ENCODE results near the gene MED20. TPM values are rescaled to one million over a fixed set of nuclear protein-coding genes. Genes with fewer than 3 reads are reported as not detected.

Gene MED20
- 37.6 TPM for polyA plus RNA-seq (2013, experiment 1 of 4)
- 36.0 TPM for polyA plus RNA-seq (2013, experiment 2 of 4)
- 28.5 TPM for polyA plus RNA-seq (2013, experiment 3 of 4)
- 28.1 TPM for polyA plus RNA-seq (2013, experiment 4 of 4)

- no peaks in the 10 kb centered on the region for H3K27me3 ChIP-seq (ENCODE audit: control insufficient read depth, insufficient read depth, low read length, poor library complexity, severe bottlenecking)
- H3K4me1 ChIP-seq (ENCODE audit: control insufficient read depth, insufficient read depth, low read length) = peaks cover 16% of the 10 kb centered on the region
- H3K27ac ChIP-seq (ENCODE audit: insufficient read depth, low read depth, low read length, poor library complexity, severe bottlenecking) = peak within 1 kb of the TSS; percentile 96
- H3K4me3 ChIP-seq (ENCODE audit: insufficient read depth, low read depth, low read length) = peak within 1 kb of the TSS; percentile 87
- H3K36me3 ChIP-seq (ENCODE audit: control insufficient read depth, insufficient read depth, low read length) = peaks cover 7% of the 10 kb centered on the region
- no peaks in the 10 kb centered on the region for H3K9me3 ChIP-seq (ENCODE audit: control insufficient read depth, low read length)
- 0% methylated on average over 55 of the region's 55 CpGs for WGBS, 2 experiments
These were observed at the start of gene MED20, which contains the start of gene BYSL for GRCh38 chr6:41920921-41921711. Gene MED20 (minus strand): TSS chr6:41921139. CDS start chr6:41921018, 121 bp downstream. Gene BYSL (plus strand): TSS chr6:41921499. CDS start chr6:41921563, 64 bp downstream.

GRCh38 chr6:41970436-41970846 lies 49.5 kb upstream of the MED20 start:
- H3K27me3 ChIP-seq (ENCODE audit: control insufficient read depth, insufficient read depth, low read length, poor library complexity, severe bottlenecking) = no peaks in the 10 kb centered on the region
- H3K4me3 ChIP-seq (ENCODE audit: insufficient read depth, low read depth, low read length) = no peak overlapping the region
- peaks cover 13% of the 10 kb centered on the region for H3K4me1 ChIP-seq (ENCODE audit: control insufficient read depth, insufficient read depth, low read length)
- no peak overlapping the region for H3K27ac ChIP-seq (ENCODE audit: insufficient read depth, low read depth, low read length, poor library complexity, severe bottlenecking)
- WGBS, 2 experiments = 77 to 87% methylated on average over 4 of the region's 4 CpGs
- H3K9me3 ChIP-seq (ENCODE audit: control insufficient read depth, low read length) = no peaks in the 10 kb centered on the region
- no peaks in the 10 kb centered on the region for H3K36me3 ChIP-seq (ENCODE audit: control insufficient read depth, insufficient read depth, low read length)

- Histone ChIP-seq H3K27ac (ENCODE audit: insufficient read depth, low read depth, low read length, poor library complexity, severe bottlenecking) (no peak overlapping the region), H3K4me1 (ENCODE audit: control insufficient read depth, insufficient read depth, low read length) (peaks cover 17% of the 10 kb centered on the region), H3K27me3 (ENCODE audit: control insufficient read depth, insufficient read depth, low read length, poor library complexity, severe bottlenecking) (no peaks in the 10 kb centered on the region), H3K4me3 (ENCODE audit: insufficient read depth, low read depth, low read length) (no peak overlapping the region), H3K9me3 (ENCODE audit: control insufficient read depth, low read length) (no peaks in the 10 kb centered on the region), H3K36me3 (ENCODE audit: control insufficient read depth, insufficient read depth, low read length) (no peaks in the 10 kb centered on the region)
- WGBS, 2 experiments = 83 to 84% methylated on average over 7 of the region's 7 CpGs
These were observed 46.7 kb upstream of the MED20 start for GRCh38 chr6:41967312-41968287.

- Histone ChIP-seq H3K36me3 (ENCODE audit: control insufficient read depth, insufficient read depth, low read length) (no peaks in the 10 kb centered on the region), H3K27ac (ENCODE audit: insufficient read depth, low read depth, low read length, poor library complexity, severe bottlenecking) (no peak overlapping the region), H3K4me1 (ENCODE audit: control insufficient read depth, insufficient read depth, low read length) (peaks cover 17% of the 10 kb centered on the region), H3K27me3 (ENCODE audit: control insufficient read depth, insufficient read depth, low read length, poor library complexity, severe bottlenecking) (no peaks in the 10 kb centered on the region), H3K9me3 (ENCODE audit: control insufficient read depth, low read length) (no peaks in the 10 kb centered on the region), H3K4me3 (ENCODE audit: insufficient read depth, low read depth, low read length) (no peak overlapping the region)
- 33 to 64% methylated on average over 4 of the region's 4 CpGs for WGBS, 2 experiments
These were observed 46.0 kb upstream of the MED20 start for GRCh38 chr6:41966961-41967311.

- Histone ChIP-seq H3K27ac (ENCODE audit: insufficient read depth, low read depth, low read length, poor library complexity, severe bottlenecking) (no peak overlapping the region), H3K9me3 (ENCODE audit: control insufficient read depth, low read length) (no peaks in the 10 kb centered on the region), H3K4me1 (ENCODE audit: control insufficient read depth, insufficient read depth, low read length) (peaks cover 17% of the 10 kb centered on the region), H3K4me3 (ENCODE audit: insufficient read depth, low read depth, low read length) (no peak overlapping the region), H3K27me3 (ENCODE audit: control insufficient read depth, insufficient read depth, low read length, poor library complexity, severe bottlenecking) (no peaks in the 10 kb centered on the region), H3K36me3 (ENCODE audit: control insufficient read depth, insufficient read depth, low read length) (no peaks in the 10 kb centered on the region)
- WGBS, 2 experiments = 71 to 79% methylated on average over 4 of the region's 5 CpGs
These were observed 45.4 kb upstream of the MED20 start for GRCh38 chr6:41966214-41966920.

- Histone ChIP-seq H3K4me1 (ENCODE audit: control insufficient read depth, insufficient read depth, low read length) (peaks cover 17% of the 10 kb centered on the region), H3K36me3 (ENCODE audit: control insufficient read depth, insufficient read depth, low read length) (no peaks in the 10 kb centered on the region), H3K27ac (ENCODE audit: insufficient read depth, low read depth, low read length, poor library complexity, severe bottlenecking) (peak overlapping the region; percentile 81), H3K27me3 (ENCODE audit: control insufficient read depth, insufficient read depth, low read length, poor library complexity, severe bottlenecking) (no peaks in the 10 kb centered on the region), H3K9me3 (ENCODE audit: control insufficient read depth, low read length) (no peaks in the 10 kb centered on the region), H3K4me3 (ENCODE audit: insufficient read depth, low read depth, low read length) (no peak overlapping the region)
- 6 to 8% methylated on average over 6 to 11 of the region's 11 CpGs for WGBS, 2 experiments
These were observed 44.7 kb upstream of the MED20 start for GRCh38 chr6:41965429-41966213.

GRCh38 chr6:41964201-41964887 lies 43.4 kb upstream of the MED20 start:
- Histone ChIP-seq H3K4me1 (ENCODE audit: control insufficient read depth, insufficient read depth, low read length) (peaks cover 17% of the 10 kb centered on the region), H3K27ac (ENCODE audit: insufficient read depth, low read depth, low read length, poor library complexity, severe bottlenecking) (no peak overlapping the region), H3K9me3 (ENCODE audit: control insufficient read depth, low read length) (no peaks in the 10 kb centered on the region), H3K4me3 (ENCODE audit: insufficient read depth, low read depth, low read length) (no peak overlapping the region), H3K27me3 (ENCODE audit: control insufficient read depth, insufficient read depth, low read length, poor library complexity, severe bottlenecking) (no peaks in the 10 kb centered on the region), H3K36me3 (ENCODE audit: control insufficient read depth, insufficient read depth, low read length) (no peaks in the 10 kb centered on the region)
- WGBS, 2 experiments = 84 to 85% methylated on average over 2 of the region's 2 CpGs

GRCh38 chr6:41963371-41963770 lies 42.4 kb upstream of the MED20 start:
- Histone ChIP-seq H3K27ac (ENCODE audit: insufficient read depth, low read depth, low read length, poor library complexity, severe bottlenecking) (no peak overlapping the region), H3K4me1 (ENCODE audit: control insufficient read depth, insufficient read depth, low read length) (peaks cover 17% of the 10 kb centered on the region), H3K27me3 (ENCODE audit: control insufficient read depth, insufficient read depth, low read length, poor library complexity, severe bottlenecking) (no peaks in the 10 kb centered on the region), H3K36me3 (ENCODE audit: control insufficient read depth, insufficient read depth, low read length) (no peaks in the 10 kb centered on the region), H3K4me3 (ENCODE audit: insufficient read depth, low read depth, low read length) (no peak overlapping the region), H3K9me3 (ENCODE audit: control insufficient read depth, low read length) (no peaks in the 10 kb centered on the region)
- 56 to 78% methylated on average over 1 of the region's 1 CpG for WGBS, 2 experiments

- whole genome bisulfite sequencing, 2 experiments = 96 to 97% methylated on average over 3 of the region's 4 CpGs
- Histone ChIP-seq H3K9me3 (ENCODE audit: control insufficient read depth, low read length) (no peaks in the 10 kb centered on the region), H3K4me3 (ENCODE audit: insufficient read depth, low read depth, low read length) (no peak overlapping the region), H3K27me3 (ENCODE audit: control insufficient read depth, insufficient read depth, low read length, poor library complexity, severe bottlenecking) (no peaks in the 10 kb centered on the region), H3K27ac (ENCODE audit: insufficient read depth, low read depth, low read length, poor library complexity, severe bottlenecking) (no peak overlapping the region), H3K4me1 (ENCODE audit: control insufficient read depth, insufficient read depth, low read length) (peaks cover under 1% of the 10 kb centered on the region), H3K36me3 (ENCODE audit: control insufficient read depth, insufficient read depth, low read length) (no peaks in the 10 kb centered on the region)
These were observed 39.1 kb upstream of the MED20 start for GRCh38 chr6:41960028-41960427.
